Tibial nerve (tissue), 4 donors: ENCODE results near the gene ITIH5.

ENCODE experiments used
- CTCF ChIP-seq, 5 experiments: fragments of 200-600 bp in 3 of 5; fragments of 450-650 bp in 2 of 5; sonication (generic) in 3 of 5; IDR thresholded peaks; one replicate each; pipeline ENCODE4 v1.5.1; 2016 to 2019; ENCODE audit warnings: antibody characterized with exemption in 5 of 5, mild to moderate bottlenecking in 3 of 5, moderate library complexity in 2 of 5
- EP300 ChIP-seq, 2 donors: sonication (generic); formaldehyde crosslinking; IDR thresholded peaks; one replicate each; pipeline ENCODE4 v1.6.1; 2017; ENCODE audit warnings: antibody characterized with exemption in 2 of 2, mild to moderate bottlenecking in 1 of 2
- POLR2A ChIP-seq, 2 donors: fragments of 450-650 bp; IDR thresholded peaks; one replicate each; pipeline ENCODE4 v1.6.1; 2017; ENCODE audit warnings: antibody characterized with exemption in 2 of 2, mild to moderate bottlenecking in 2 of 2, moderate library complexity in 2 of 2

- no peak for TF ChIP-seq POLR2A (IDR thresholded peaks at IDR 0.05)
- TF ChIP-seq CTCF (IDR thresholded peaks at IDR 0.05), result no peak
- no peak for TF ChIP-seq EP300 (IDR thresholded peaks at IDR 0.05)
Observed at GRCh38 chr10:7598771-7599170, 68.0 kb downstream of the ITIH5 start.
